HepG2 (cell line): ENCODE data around the gene FAM174C. TPM values are rescaled to one million over a fixed set of nuclear protein-coding genes. Genes with fewer than 3 reads are reported as not detected.

Source experiments
- ARID2 ChIP-seq: sonication (generic); formaldehyde crosslinking; IDR thresholded peaks from 2 replicates; pipeline ENCODE4 v1.8.1; 2022; ENCODE audit warnings: mild to moderate bottlenecking, missing genetic modification reagents, borderline replicate concordance
- ATF6 ChIP-seq: sonication (generic); formaldehyde crosslinking; conservative IDR thresholded peaks from 2 replicates; pipeline ENCODE4 v1.4.0; 2020; ENCODE audit warnings: missing genetic modification reagents
- CBX2 ChIP-seq, 2 experiments: fragments of 200-600 bp in 1 of 2; sonication (generic); formaldehyde crosslinking in 1 of 2; IDR thresholded peaks; 2 replicates each; pipeline versions ENCODE4 v1.7.0 to v1.8.1; 2018 to 2022; ENCODE audit warnings: low read depth in 2 of 2, low read length in 1 of 2, mild to moderate bottlenecking in 1 of 2, missing genetic modification reagents in 1 of 2
- E2F1 ChIP-seq: sonication (generic); formaldehyde crosslinking; IDR thresholded peaks from 2 replicates; pipeline ENCODE4 v1.5.0; 2020; ENCODE audit warnings: missing genetic modification reagents
- HOXA9 ChIP-seq: sonication (generic); formaldehyde crosslinking; IDR thresholded peaks from 2 replicates; pipeline ENCODE4 v1.8.1; 2022; ENCODE audit warnings: missing genetic modification reagents, mild to moderate bottlenecking, moderate library complexity, borderline replicate concordance
- KAT7 ChIP-seq: IDR thresholded peaks from 2 replicates; pipeline ENCODE4 v1.6.1; 2018; ENCODE audit warnings: borderline replicate concordance, missing compliant biosample characterization
- MEIS1 ChIP-seq: sonication (generic); formaldehyde crosslinking; IDR thresholded peaks from 2 replicates; pipeline ENCODE4 v1.9.0; 2021; ENCODE audit warnings: mild to moderate bottlenecking, missing genetic modification reagents, moderate library complexity, borderline replicate concordance
- NONO ChIP-seq, 2 experiments: fragments of 450-650 bp in 1 of 2; sonication (generic) in 1 of 2; formaldehyde crosslinking in 1 of 2; IDR thresholded peaks in 1 of 2; conservative IDR thresholded peaks in 1 of 2; 2 replicates each; pipeline versions ENCODE4 v1.6.1 to v1.8.0; 2017 to 2022; ENCODE audit warnings: mild to moderate bottlenecking in 1 of 2, missing genetic modification reagents in 1 of 2, moderate library complexity in 1 of 2
- SAP130 ChIP-seq: IDR thresholded peaks from 2 replicates; pipeline ENCODE4 v1.6.1; 2016; ENCODE audit warnings: low read depth
- SP140L ChIP-seq: sonication (generic); formaldehyde crosslinking; IDR thresholded peaks from 2 replicates; pipeline ENCODE4 v1.4.0; 2020; ENCODE audit warnings: missing genetic modification reagents, borderline replicate concordance
- STAG1 ChIP-seq: sonication (generic); formaldehyde crosslinking; IDR thresholded peaks from 2 replicates; pipeline ENCODE4 v1.4.0; 2020; ENCODE audit warnings: missing genetic modification reagents
- TOPORS ChIP-seq: sonication (generic); formaldehyde crosslinking; IDR thresholded peaks from 2 replicates; pipeline ENCODE4 v1.8.0; 2023; ENCODE audit warnings: mild to moderate bottlenecking, missing genetic modification reagents
- YEATS4 ChIP-seq: sonication (generic); formaldehyde crosslinking; IDR thresholded peaks from 2 replicates; pipeline ENCODE4 v1.4.0; 2020; ENCODE audit warnings: missing genetic modification reagents, borderline replicate concordance
- ZBTB25 ChIP-seq: IDR thresholded peaks from 2 replicates; pipeline ENCODE4 v1.6.1; 2018; ENCODE audit warnings: missing genetic modification reagents
- ZFP1 ChIP-seq: IDR thresholded peaks from 2 replicates; pipeline ENCODE4 v1.6.1; 2016
- ZFP91 ChIP-seq: sonication (generic); formaldehyde crosslinking; IDR thresholded peaks from 2 replicates; pipeline ENCODE4 v1.9.0; 2022; ENCODE audit warnings: missing genetic modification reagents, mild to moderate bottlenecking, borderline replicate concordance
- ZMYM3 ChIP-seq: sonication (generic); formaldehyde crosslinking; IDR thresholded peaks from 2 replicates; pipeline ENCODE4 v1.5.1; 2020; ENCODE audit warnings: mild to moderate bottlenecking, missing genetic modification reagents
- ZNF232 ChIP-seq: sonication (generic); formaldehyde crosslinking; IDR thresholded peaks from 2 replicates; pipeline ENCODE4 v1.4.0; 2020; ENCODE audit warnings: missing genetic modification reagents, borderline replicate concordance
- ZSCAN9 ChIP-seq: IDR thresholded peaks from 2 replicates; pipeline ENCODE4 v1.6.1; 2016; ENCODE audit warnings: borderline replicate concordance
- polyA plus RNA-seq, 8 experiments: library from polyadenylated mRNA; depleted of rRNA in 3 of 8; stranded (reverse) in 7 of 8; unstranded in 1 of 8; fragments of >200 nt; fragmentation: Illumina TruSeq in 4 of 8; extraction: Trizol in 4 of 8; gene quantifications; 2 replicates each; pipeline versions ENCODE4 v1.2.1 to v1.2.3, GENCODE V29; 2011 to 2016; ENCODE audit warnings: low read depth in 4 of 8, missing spikeins in 1 of 8, mixed read lengths in 1 of 8; ENCODE audit not compliant: insufficient read depth in 1 of 8
- total RNA-seq, 5 experiments: library from RNA; depleted of rRNA; stranded (reverse); fragments of >200 nt; fragmentation: Illumina TruSeq; extraction: Trizol; gene quantifications; 2 replicates each; pipeline ENCODE4 v1.2.3, GENCODE V29; 2016; ENCODE audit warnings: low read depth in 1 of 5
- TF ChIP-seq, protein P1 (sequence below): sonication (generic); formaldehyde crosslinking; IDR thresholded peaks from 2 replicates; pipeline ENCODE4 v1.8.0; 2022; ENCODE audit warnings: missing genetic modification reagents, low read depth, mild to moderate bottlenecking, borderline replicate concordance
- TF ChIP-seq, protein P2 (sequence below): sonication (generic); formaldehyde crosslinking; IDR thresholded peaks from 2 replicates; pipeline ENCODE4 v1.8.0; 2022; ENCODE audit warnings: missing genetic modification reagents, mild to moderate bottlenecking, borderline replicate concordance

FAM174C gene
- total and polyA plus RNA-seq, 2 of the 13 experiments (the other 11 are each of a cell fraction or from before 2014, with no cell fraction given) = 19.5 to 31.3 TPM

DNA sequence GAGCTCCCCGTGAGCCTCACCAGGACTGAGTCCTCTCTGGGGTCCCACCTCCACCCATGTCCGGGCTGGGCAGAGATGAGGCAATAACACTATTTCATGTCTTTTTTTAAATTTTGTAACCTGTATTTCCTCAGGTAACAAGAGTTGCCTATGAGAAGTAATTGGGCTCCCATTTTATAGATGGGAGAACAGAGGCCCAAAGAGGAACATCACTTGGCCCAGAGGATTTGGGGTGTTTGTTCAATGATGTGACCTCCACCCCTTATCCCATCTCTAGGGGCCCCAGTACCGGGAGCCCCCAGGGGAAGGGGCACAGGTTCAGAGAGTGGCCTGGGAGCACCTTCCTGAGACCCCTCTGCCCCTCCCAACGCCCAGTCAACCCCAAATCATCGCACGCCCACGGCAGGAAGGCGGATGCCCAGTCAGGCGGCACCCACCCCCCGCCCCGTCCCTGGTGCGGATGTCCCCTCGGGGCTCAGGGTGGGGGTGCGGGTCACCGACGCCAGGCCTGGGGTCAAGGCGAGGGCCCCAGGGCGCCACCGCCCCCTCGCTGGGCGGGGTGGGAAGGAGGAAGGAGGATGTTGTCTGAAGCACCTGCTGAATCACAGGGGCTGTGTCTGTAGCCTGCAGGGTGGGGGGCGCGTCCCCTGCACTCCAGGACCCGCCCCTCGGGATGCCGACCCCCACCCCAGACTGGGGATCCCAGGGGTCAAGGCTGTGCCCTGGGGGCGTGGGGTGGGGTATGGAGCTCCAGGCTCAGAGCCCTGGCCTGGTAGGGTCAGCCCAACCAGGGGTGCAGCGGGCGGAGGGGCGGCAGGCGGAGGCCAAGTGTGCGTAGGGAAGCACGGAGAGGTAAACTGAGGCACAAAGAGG is 15.2 kb upstream of the FAM174C start (continued):
- no peak for TF ChIP-seq CBX2 (IDR thresholded peaks at IDR 0.05; ENCODE audit: low read depth, low read length)
- no peak for TF ChIP-seq CBX2 (CRISPR knock-in tag; IDR thresholded peaks at IDR 0.05; ENCODE audit: low read depth)
- no peak for TF ChIP-seq ZFP1 (CRISPR knock-in tag)
- TF ChIP-seq ZFP91 = no peak
- peak; percentile 76 for TF ChIP-seq ZMYM3 (CRISPR knock-in tag)
- TF ChIP-seq E2F1 = no peak
- no peak for TF ChIP-seq TOPORS (CRISPR knock-in tag)
- no peak for TF ChIP-seq ZNF232 (CRISPR knock-in tag)
- no peak for TF ChIP-seq KAT7 (CRISPR knock-in tag)
- TF ChIP-seq, protein P1, sequence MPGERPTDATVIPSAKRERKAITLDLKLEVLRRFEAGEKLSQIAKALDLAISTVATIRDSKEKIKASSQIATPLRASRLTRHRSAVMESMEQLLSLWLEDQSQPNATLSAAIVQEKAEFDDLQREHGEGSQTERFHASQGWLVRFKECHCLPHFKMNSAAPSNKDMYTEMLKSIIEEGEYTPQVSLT (CRISPR knock-in tag) = no peak
- no peak for TF ChIP-seq ZBTB25 (CRISPR knock-in tag)
- TF ChIP-seq YEATS4 (CRISPR knock-in tag) = no peak
- TF ChIP-seq ZSCAN9 (CRISPR knock-in tag) = no peak
- TF ChIP-seq, protein P2, sequence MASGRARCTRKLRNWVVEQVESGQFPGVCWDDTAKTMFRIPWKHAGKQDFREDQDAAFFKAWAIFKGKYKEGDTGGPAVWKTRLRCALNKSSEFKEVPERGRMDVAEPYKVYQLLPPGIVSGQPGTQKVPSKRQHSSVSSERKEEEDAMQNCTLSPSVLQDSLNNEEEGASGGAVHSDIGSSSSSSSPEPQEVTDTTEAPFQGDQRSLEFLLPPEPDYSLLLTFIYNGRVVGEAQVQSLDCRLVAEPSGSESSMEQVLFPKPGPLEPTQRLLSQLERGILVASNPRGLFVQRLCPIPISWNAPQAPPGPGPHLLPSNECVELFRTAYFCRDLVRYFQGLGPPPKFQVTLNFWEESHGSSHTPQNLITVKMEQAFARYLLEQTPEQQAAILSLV (CRISPR knock-in tag) = no peak
- TF ChIP-seq SP140L (CRISPR knock-in tag) = no peak
- no peak for TF ChIP-seq MEIS1 (CRISPR knock-in tag)
- TF ChIP-seq ARID2 = no peak
- TF ChIP-seq STAG1 (CRISPR knock-in tag) = no peak
- TF ChIP-seq NONO (IDR thresholded peaks at IDR 0.05) = no peak
- no peak for TF ChIP-seq NONO (CRISPR knock-in tag; conservative IDR thresholded peaks at IDR 0.05)
- TF ChIP-seq SAP130 = peak; percentile 59
- no peak for TF ChIP-seq HOXA9 (CRISPR knock-in tag)
- TF ChIP-seq ATF6 (CRISPR knock-in tag) = no peak
